Measurements from ENCODE around the gene DIP2C. TPM values are rescaled to one million over a fixed set of nuclear protein-coding genes. Genes with fewer than 3 reads are reported as not detected.

Gene DIP2C
- total RNA-seq, 1 experiment from 2014 or later: 11.4 TPM

GRCh38 chr10:287814-288213, 401.7 kb downstream of the DIP2C start:
- peak overlapping the region; percentile 25 for H3K27ac Mint-ChIP-seq (ENCODE audit: unreplicated experiment)
- peaks cover 7% of the 10 kb centered on the region; the same call in 1 of the 2 replicates for H3K4me1 ChIP-seq
- H3K27me3 Mint-ChIP-seq (ENCODE audit: insufficient read depth, unreplicated experiment): no peaks in the 10 kb centered on the region
- H3K27me3 ChIP-seq (replicated peaks; ENCODE audit: control insufficient read depth, insufficient read depth, low read length): no peaks in the 10 kb centered on the region
- TF ChIP-seq CTCF (IDR thresholded peaks at IDR 0.05; ENCODE audit: insufficient read depth in 1 of 2, low read depth in 1 of 2, low read length in 1 of 2, severe bottlenecking in 1 of 2, unreplicated experiment in 1 of 2): peak; percentile 64 to 81
- H3K36me3 ChIP-seq (ENCODE audit: control insufficient read depth, insufficient read depth, low read length): 0 out of 2 replicates have a peak, but pooled peaks cover 1% of the 10 kb centered on the region
- peak; percentile 80 to 85 for DNase-seq
- no peak overlapping the region for H3K4me3 ChIP-seq (ENCODE audit: low read depth, low read length)
- H3K4me3 Mint-ChIP-seq (ENCODE audit: unreplicated experiment): no peak overlapping the region
- BruUV-seq (replicated peaks): no TSS peak
- CTCF ChIA-PET: interaction anchor here (0.5 to 1.0 kb wide), 3 partner anchors 42 to 149 kb away, joined by 3 to 10 read pairs (median 3); no protein-coding TSS in a partner anchor
- intact Hi-C loops (cut with micrococcal nuclease; ENCODE audit: unreplicated experiment): no loop called here
- H3K4me1 Mint-ChIP-seq (ENCODE audit: low read depth, unreplicated experiment): no peaks in the 10 kb centered on the region
- H3K9me3 ChIP-seq: no peaks in the 10 kb centered on the region
- peaks cover 6% of the 10 kb centered on the region for H3K36me3 Mint-ChIP-seq (ENCODE audit: insufficient read depth, unreplicated experiment)
- no peaks in the 10 kb centered on the region for H3K9me3 Mint-ChIP-seq (ENCODE audit: unreplicated experiment)
- POLR2A ChIA-PET: interaction anchor here (1.5 kb wide), 1 partner anchor 41 kb away, joined by 5 read pairs; no protein-coding TSS in a partner anchor

- no TSS peak for BruUV-seq (replicated peaks)
- H3K4me1 ChIP-seq: peaks cover 7% of the 10 kb centered on the region; the same call in 1 of the 2 replicates
- no peaks in the 10 kb centered on the region for H3K4me1 Mint-ChIP-seq (ENCODE audit: low read depth, unreplicated experiment)
- intact Hi-C loops (cut with micrococcal nuclease; ENCODE audit: unreplicated experiment): no loop called here
- H3K27me3 Mint-ChIP-seq (ENCODE audit: insufficient read depth, unreplicated experiment): no peaks in the 10 kb centered on the region
- no peak for DNase-seq
- H3K27ac Mint-ChIP-seq (ENCODE audit: unreplicated experiment): no peak overlapping the region
- no peaks in the 10 kb centered on the region for H3K9me3 Mint-ChIP-seq (ENCODE audit: unreplicated experiment)
- no peak overlapping the region for H3K4me3 Mint-ChIP-seq (ENCODE audit: unreplicated experiment)
- H3K36me3 ChIP-seq (ENCODE audit: control insufficient read depth, insufficient read depth, low read length): 0 out of 2 replicates have a peak, but pooled peaks cover 1% of the 10 kb centered on the region
- ChIA-PET CTCF (interaction anchor here (0.5 to 1.0 kb wide), 2 partner anchors 42 to 64 kb away, joined by 3 to 10 read pairs; no protein-coding TSS in a partner anchor), POLR2A (interaction anchor here (1.5 kb wide), 1 partner anchor 42 kb away, joined by 5 read pairs; no protein-coding TSS in a partner anchor)
- TF ChIP-seq CTCF (IDR thresholded peaks at IDR 0.05; ENCODE audit: insufficient read depth in 1 of 2, low read depth in 1 of 2, low read length in 1 of 2, severe bottlenecking in 1 of 2, unreplicated experiment in 1 of 2): no peak
- H3K9me3 ChIP-seq: no peaks in the 10 kb centered on the region
- H3K27me3 ChIP-seq (replicated peaks; ENCODE audit: control insufficient read depth, insufficient read depth, low read length): no peaks in the 10 kb centered on the region
- peaks cover 6% of the 10 kb centered on the region for H3K36me3 Mint-ChIP-seq (ENCODE audit: insufficient read depth, unreplicated experiment)
- no peak overlapping the region for H3K4me3 ChIP-seq (ENCODE audit: low read depth, low read length)
Measured at GRCh38 chr10:287026-287709, 402.3 kb downstream of the DIP2C start.

GRCh38 chr10:285216-285615, 404.3 kb downstream of the DIP2C start:
- DNase-seq: no peak
- no peak overlapping the region for H3K27ac Mint-ChIP-seq (ENCODE audit: unreplicated experiment)
- no peaks in the 10 kb centered on the region for H3K27me3 ChIP-seq (replicated peaks; ENCODE audit: control insufficient read depth, insufficient read depth, low read length)
- H3K9me3 Mint-ChIP-seq (ENCODE audit: unreplicated experiment): no peaks in the 10 kb centered on the region
- intact Hi-C loops (cut with micrococcal nuclease; ENCODE audit: unreplicated experiment): no loop called here
- H3K4me1 ChIP-seq: peaks cover 7% of the 10 kb centered on the region; the same call in 1 of the 2 replicates
- H3K4me3 Mint-ChIP-seq (ENCODE audit: unreplicated experiment): no peak overlapping the region
- H3K4me3 ChIP-seq (ENCODE audit: low read depth, low read length): no peak overlapping the region
- CTCF ChIA-PET: interaction anchor here (0.6 kb wide), 1 partner anchor 262 kb away, joined by 3 read pairs; no protein-coding TSS in a partner anchor
- H3K9me3 ChIP-seq: no peaks in the 10 kb centered on the region
- POLR2A ChIA-PET: no interaction called here
- 0 out of 2 replicates have a peak, but pooled peaks cover 1% of the 10 kb centered on the region for H3K36me3 ChIP-seq (ENCODE audit: control insufficient read depth, insufficient read depth, low read length)
- no TSS peak for BruUV-seq (replicated peaks)
- no peaks in the 10 kb centered on the region for H3K36me3 Mint-ChIP-seq (ENCODE audit: insufficient read depth, unreplicated experiment)
- TF ChIP-seq CTCF (IDR thresholded peaks at IDR 0.05; ENCODE audit: insufficient read depth in 1 of 2, low read depth in 1 of 2, low read length in 1 of 2, severe bottlenecking in 1 of 2, unreplicated experiment in 1 of 2): no peak
- H3K27me3 Mint-ChIP-seq (ENCODE audit: insufficient read depth, unreplicated experiment): no peaks in the 10 kb centered on the region
- H3K4me1 Mint-ChIP-seq (ENCODE audit: low read depth, unreplicated experiment): no peaks in the 10 kb centered on the region
